HUES6 (cell line): Measurements from ENCODE around the gene NF1.
"Not testable (repeated sequence)": the region's sequence is repeated elsewhere in the genome, so short reads cannot be mapped to it uniquely, and the experiment has no call there.

ENCODE experiments used
- H3K27ac ChIP-seq: 2 replicates; pipeline ENCODE4 v1.7.0; 2013; ENCODE audit warnings: low read depth, mild to moderate bottlenecking, low read length, inconsistent platforms
- H3K27me3 ChIP-seq: 2 replicates; pipeline ENCODE4 v1.6.1; 2013; ENCODE audit warnings: low read length; ENCODE audit not compliant: control insufficient read depth, insufficient read depth
- H3K36me3 ChIP-seq: 2 replicates; pipeline ENCODE4 v1.6.1; 2013; ENCODE audit warnings: low read length; ENCODE audit not compliant: control insufficient read depth, insufficient read depth
- H3K4me1 ChIP-seq: 2 replicates; pipeline ENCODE4 v1.6.1; 2013; ENCODE audit warnings: low read length; ENCODE audit not compliant: control insufficient read depth, insufficient read depth
- H3K4me3 ChIP-seq: 2 replicates; pipeline ENCODE4 v1.5.1; 2013; ENCODE audit warnings: low read depth, low read length
- H3K9ac ChIP-seq: one replicate; pipeline ENCODE4 v1.6.1; 2013; ENCODE audit warnings: mild to moderate bottlenecking, low read length
- H3K9me3 ChIP-seq: 2 replicates; pipeline ENCODE4 v1.6.1; 2013; ENCODE audit warnings: low read depth, low read length; ENCODE audit not compliant: control insufficient read depth, insufficient read depth

Gene NF1

GRCh38 chr17:31274252-31274651 lies 179.5 kb downstream of the NF1 start:
- peaks cover 13% of the 10 kb centered on the region for H3K36me3 ChIP-seq
- no peaks in the 10 kb centered on the region for H3K9me3 ChIP-seq
- H3K9ac ChIP-seq, result no peak overlapping the region
- no peak overlapping the region for H3K4me3 ChIP-seq
- peaks cover 11% of the 10 kb centered on the region for H3K4me1 ChIP-seq
- H3K27me3 ChIP-seq, result no peaks in the 10 kb centered on the region
- no peak overlapping the region for H3K27ac ChIP-seq

- Histone ChIP-seq H3K36me3 (peaks cover 11% of the 10 kb centered on the region), H3K4me3 (no peak overlapping the region), H3K4me1 (peaks cover 7% of the 10 kb centered on the region; the same call in 1 of the 2 replicates), H3K27ac (no peak overlapping the region), H3K27me3 (no peaks in the 10 kb centered on the region), H3K9ac (no peak overlapping the region), H3K9me3 (no peaks in the 10 kb centered on the region)
These were observed 180.3 kb downstream of the NF1 start for GRCh38 chr17:31275116-31275515.

DNA sequence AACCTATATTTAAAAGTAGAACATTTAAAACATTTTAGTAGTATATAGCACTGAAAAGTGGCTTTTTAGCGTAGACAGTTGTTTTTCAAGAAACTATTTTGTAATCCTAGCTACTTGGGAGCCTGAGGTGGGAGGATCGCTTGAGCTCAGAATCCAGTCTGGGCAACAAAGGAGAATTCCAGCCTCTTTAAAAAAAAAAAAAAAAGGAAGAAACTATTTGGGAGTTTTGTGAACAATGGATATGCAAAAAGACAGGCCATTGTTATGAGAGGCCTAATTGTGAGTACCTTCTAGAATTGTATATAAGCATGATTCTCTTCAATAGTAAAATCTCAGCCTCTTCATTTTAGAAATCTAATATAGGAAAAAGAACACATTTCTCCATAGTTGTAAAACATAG lies 184.6 kb downstream of the NF1 start:
- H3K4me3 ChIP-seq, result no peak overlapping the region
- H3K27me3 ChIP-seq, result no peaks in the 10 kb centered on the region
- H3K4me1 ChIP-seq, result peaks cover 7% of the 10 kb centered on the region; the same call in 1 of the 2 replicates
- H3K9me3 ChIP-seq, result no peaks in the 10 kb centered on the region
- no peak overlapping the region for H3K9ac ChIP-seq
- no peak overlapping the region for H3K27ac ChIP-seq
- H3K36me3 ChIP-seq, result peaks cover 17% of the 10 kb centered on the region

DNA sequence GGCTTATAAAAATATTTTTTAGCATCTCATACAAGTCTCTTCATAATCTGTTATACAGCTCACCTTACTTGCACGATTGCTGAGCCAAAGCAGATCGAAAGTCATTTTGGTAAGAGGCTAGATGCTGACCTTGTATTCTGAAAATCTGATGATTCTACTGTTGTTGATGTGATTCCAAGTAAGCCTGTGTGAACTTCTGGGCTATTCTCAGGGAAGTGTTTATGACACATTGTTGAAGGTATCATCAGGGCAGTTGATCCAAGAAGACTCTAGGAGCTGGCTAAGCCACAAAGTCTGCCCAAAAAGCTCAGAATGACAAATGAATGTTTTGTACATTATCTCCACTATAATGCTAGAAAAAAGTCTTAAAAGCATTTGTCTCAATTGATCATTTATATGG lies 186.3 kb downstream of the NF1 start:
- Histone ChIP-seq H3K9ac (no peak overlapping the region), H3K27me3 (no peaks in the 10 kb centered on the region), H3K9me3 (no peaks in the 10 kb centered on the region), H3K4me1 (peaks cover 7% of the 10 kb centered on the region; the same call in 1 of the 2 replicates), H3K27ac (no peak overlapping the region), H3K36me3 (peaks cover 17% of the 10 kb centered on the region), H3K4me3 (no peak overlapping the region)

GRCh38 chr17:31283841-31284240 lies 189.1 kb downstream of the NF1 start:
- Histone ChIP-seq H3K9me3 (no peaks in the 10 kb centered on the region), H3K4me3 (no peak overlapping the region), H3K27me3 (no peaks in the 10 kb centered on the region), H3K27ac (no peak overlapping the region), H3K36me3 (peaks cover 11% of the 10 kb centered on the region), H3K9ac (no peak overlapping the region), H3K4me1 (peaks cover 7% of the 10 kb centered on the region; the same call in 1 of the 2 replicates)

DNA sequence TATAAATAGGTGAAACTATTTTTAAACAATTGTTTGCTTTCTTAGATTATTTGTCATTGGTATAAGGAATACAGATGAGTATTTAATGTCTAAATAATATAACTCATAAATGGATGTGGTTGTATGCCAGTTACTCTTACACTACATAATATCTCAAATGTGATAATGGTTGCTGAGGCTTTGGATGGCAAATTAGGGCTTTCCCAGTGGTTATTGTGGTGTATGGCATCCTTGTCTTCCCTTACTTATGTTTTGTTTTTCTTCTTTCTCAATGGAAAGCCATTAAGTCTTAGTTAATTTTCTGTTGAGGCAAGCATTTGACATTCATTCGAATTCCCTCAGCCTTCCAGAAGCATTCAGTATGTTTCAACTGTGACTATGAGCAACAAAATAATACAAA lies 191.8 kb downstream of the NF1 start:
- H3K27ac ChIP-seq, result no peak overlapping the region
- no peak overlapping the region for H3K4me3 ChIP-seq
- peaks cover 3% of the 10 kb centered on the region for H3K36me3 ChIP-seq
- H3K9me3 ChIP-seq, result no peaks in the 10 kb centered on the region
- H3K4me1 ChIP-seq, result no peaks in the 10 kb centered on the region
- H3K27me3 ChIP-seq, result no peaks in the 10 kb centered on the region
- H3K9ac ChIP-seq, result no peak overlapping the region

GRCh38 chr17:31287932-31288331 lies 193.2 kb downstream of the NF1 start:
- H3K36me3 ChIP-seq, result not testable (repeated sequence)

GRCh38 chr17:31289790-31290189 lies 195.0 kb downstream of the NF1 start:
- Histone ChIP-seq H3K4me3 (no peak overlapping the region), H3K27ac (no peak overlapping the region), H3K36me3 (peaks cover 3% of the 10 kb centered on the region), H3K9ac (no peak overlapping the region), H3K9me3 (no peaks in the 10 kb centered on the region), H3K4me1 (no peaks in the 10 kb centered on the region), H3K27me3 (no peaks in the 10 kb centered on the region)

More at GRCh38 chr17:31287932-31288331, 193.2 kb downstream of the NF1 start:
- not testable (repeated sequence) for H3K27me3 ChIP-seq, H3K9me3 ChIP-seq, H3K9ac ChIP-seq, H3K4me1 ChIP-seq, H3K27ac ChIP-seq, H3K4me3 ChIP-seq

DNA sequence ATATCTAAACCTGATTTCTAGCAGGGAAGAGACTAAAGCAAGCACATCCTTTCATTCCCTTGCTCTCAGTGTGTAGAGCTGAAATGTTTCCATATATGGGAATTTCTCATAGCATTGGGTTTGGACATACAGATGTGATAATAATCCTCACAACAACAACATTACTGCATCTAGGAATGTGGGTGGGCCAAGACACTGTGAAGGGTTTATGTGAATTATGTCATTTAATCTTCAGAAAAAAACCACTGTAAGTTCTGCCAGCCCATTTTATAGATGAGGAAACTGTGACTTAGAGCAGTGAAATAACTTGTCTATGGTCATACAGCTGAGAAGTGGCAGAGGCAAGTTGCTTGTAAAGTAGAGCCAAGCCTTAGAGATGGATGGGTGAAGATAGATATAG lies 197.0 kb downstream of the NF1 start:
- H3K9ac ChIP-seq, result no peak overlapping the region
- no peak overlapping the region for H3K27ac ChIP-seq
- H3K9me3 ChIP-seq, result no peaks in the 10 kb centered on the region
- no peaks in the 10 kb centered on the region for H3K27me3 ChIP-seq
- peaks cover 3% of the 10 kb centered on the region for H3K36me3 ChIP-seq
- no peak overlapping the region for H3K4me3 ChIP-seq
- H3K4me1 ChIP-seq, result no peaks in the 10 kb centered on the region

DNA sequence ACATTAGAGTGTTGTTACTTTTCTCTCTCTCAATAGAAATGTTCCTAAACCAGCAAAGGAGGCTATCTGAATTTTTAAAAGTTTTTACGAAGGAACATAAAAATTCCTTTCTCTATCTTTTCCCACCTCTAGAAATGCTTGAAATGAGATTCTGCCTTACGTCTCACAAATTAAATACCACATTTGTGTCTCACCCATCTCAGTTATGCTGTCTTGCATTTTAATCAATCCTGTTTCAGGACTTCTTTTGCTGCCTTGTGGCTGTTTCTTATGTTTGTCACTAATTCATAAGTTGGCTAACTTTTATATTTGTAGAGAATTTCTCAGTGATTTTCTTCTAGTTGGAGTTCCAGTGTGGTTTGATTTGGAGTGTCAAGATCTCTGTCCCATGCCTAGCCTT lies 198.8 kb downstream of the NF1 start:
- H3K36me3 ChIP-seq, result no peaks in the 10 kb centered on the region
- no peak overlapping the region for H3K4me3 ChIP-seq
- no peak overlapping the region for H3K27ac ChIP-seq
- no peaks in the 10 kb centered on the region for H3K4me1 ChIP-seq
- H3K9me3 ChIP-seq, result no peaks in the 10 kb centered on the region
- H3K9ac ChIP-seq, result no peak overlapping the region
- no peaks in the 10 kb centered on the region for H3K27me3 ChIP-seq

GRCh38 chr17:31294231-31294630 lies 199.5 kb downstream of the NF1 start:
- H3K9me3 ChIP-seq, result no peaks in the 10 kb centered on the region
- no peaks in the 10 kb centered on the region for H3K36me3 ChIP-seq
- H3K4me3 ChIP-seq, result no peak overlapping the region
- no peak overlapping the region for H3K27ac ChIP-seq
- H3K9ac ChIP-seq, result no peak overlapping the region
- H3K27me3 ChIP-seq, result no peaks in the 10 kb centered on the region
- no peaks in the 10 kb centered on the region for H3K4me1 ChIP-seq
